Transverse colon (tissue), 4 donors: ENCODE results near the gene GTF2A1L. TPM values are rescaled to one million over a fixed set of nuclear protein-coding genes. Genes with fewer than 3 reads are reported as not detected.
"Not testable (repeated sequence)": the region's sequence is repeated elsewhere in the genome, so short reads cannot be mapped to it uniquely, and the experiment has no call there.

Experiments
- DNase-seq: peaks from one replicate; pipeline ENCODE4 v3.0.0-alpha.2; 2019
- H3K27ac ChIP-seq, 4 donors: fragments of 200-600 bp; sonication (generic); 2 replicates each; pipeline ENCODE4 v1.5.1; 2016 to 2018; ENCODE audit warnings: inconsistent platforms in 4 of 4
- H3K27me3 ChIP-seq: fragments of 200-600 bp; sonication (generic); 2 replicates; pipeline ENCODE4 v1.5.1; 2017; ENCODE audit warnings: inconsistent platforms
- H3K36me3 ChIP-seq, 4 donors: fragments of 200-600 bp; sonication (generic); 2 replicates each; pipeline ENCODE4 v1.5.1; 2017 to 2019; ENCODE audit warnings: inconsistent platforms in 4 of 4
- H3K4me1 ChIP-seq, 4 donors: fragments of 200-600 bp; sonication (generic); 2 replicates each; pipeline ENCODE4 v1.5.1; 2017 to 2020; ENCODE audit warnings: inconsistent platforms in 4 of 4
- H3K4me3 ChIP-seq, 4 donors: fragments of 200-600 bp; sonication (generic); 1 replicate in 1 of 4; 2 replicates in 3 of 4; pipeline versions ENCODE4 v1.5.1 to v1.6.1; 2017 to 2019; ENCODE audit warnings: inconsistent platforms in 4 of 4
- H3K9me3 ChIP-seq, 2 donors: fragments of 200-600 bp; sonication (generic); 2 replicates each; pipeline ENCODE4 v1.5.1; 2017 to 2019; ENCODE audit warnings: inconsistent platforms in 2 of 2
- EP300 ChIP-seq: sonication (generic); formaldehyde crosslinking; IDR thresholded peaks from one replicate; pipeline ENCODE4 v1.6.1; 2017; ENCODE audit warnings: antibody characterized with exemption, low read depth
- POLR2A ChIP-seq: fragments of 450-650 bp; IDR thresholded peaks from one replicate; pipeline ENCODE4 v1.6.1; 2016; ENCODE audit warnings: antibody characterized with exemption, mild to moderate bottlenecking, moderate library complexity
- POLR2AphosphoS5 ChIP-seq, 3 donors: sonication (generic); formaldehyde crosslinking; IDR thresholded peaks; one replicate each; pipeline ENCODE4 v1.6.1; 2016; ENCODE audit warnings: antibody characterized with exemption in 3 of 3
- WGBS, 2 donors: methylation state at CpG; one replicate each; pipeline ENCODE4 v1.1.5; 2018; ENCODE audit warnings: low coverage in 1 of 2; 5-methylcytosine and 5-hydroxymethylcytosine counted together
- in situ Hi-C, 4 donors: fragments of 200-750 bp; cut with MboI; loops; one replicate each; pipeline versions ENCODE4 v1.15.0 to v1.15.1; 2017; ENCODE audit warnings: low sequenced_read_pairs in 3 of 4, low pct_ligation_motif_present in 1 of 4, low pct_unique_long_range_greater_than_20kb in 1 of 4
- intact Hi-C: fragments of 100-400 bp; cut with DNase I; formaldehyde crosslinking; loops from one replicate; pipeline ENCODE4 v1.15.1; 2023; ENCODE audit warnings: low total_unique reads
- total RNA-seq, 4 donors: library from RNA; depleted of rRNA; stranded (reverse); fragments of >200 nt; gene quantifications; one replicate each; pipeline ENCODE4 v1.1.0, GENCODE V29; 2016
- TF ChIP-seq, protein P1 (sequence below), 5 experiments: fragments of 200-600 bp in 3 of 5; fragments of 450-650 bp in 2 of 5; sonication (generic) in 3 of 5; IDR thresholded peaks; 1 replicate in 2 of 5; 2 replicates in 3 of 5; pipeline ENCODE4 v1.5.1; 2016 to 2017; ENCODE audit warnings: antibody characterized with exemption in 5 of 5, inconsistent platforms in 3 of 5, mild to moderate bottlenecking in 2 of 5, moderate library complexity in 1 of 5

Gene GTF2A1L
- total RNA-seq, 4 donors from 2014 or later = 1.6 to 15.2 (median 9.2) TPM; not detected in 1

DNA sequence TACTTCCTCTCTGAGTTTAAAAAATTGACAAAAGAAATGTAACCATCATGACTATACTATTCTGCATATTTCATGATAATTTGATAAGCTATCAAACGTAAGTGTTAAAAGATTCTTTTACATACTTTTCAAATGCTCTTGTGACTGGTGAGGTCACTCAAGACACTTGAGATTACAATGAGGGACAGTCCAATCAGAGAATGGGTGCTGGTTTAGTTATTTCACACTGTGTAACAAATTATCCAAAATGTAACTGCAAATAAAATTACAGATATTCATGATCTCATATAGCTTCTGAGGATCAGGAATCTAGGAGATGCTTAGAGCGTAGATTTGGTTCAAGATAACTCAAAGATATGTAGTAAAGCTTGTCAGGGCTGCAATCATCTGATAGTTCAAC, 4.4 kb upstream of the GTF2A1L start:
- no peak overlapping the region for H3K27ac ChIP-seq
- 73 to 83% methylated on average over 1 to 2 of the region's 2 CpGs for WGBS, 2 donors
- TF ChIP-seq, protein P1, sequence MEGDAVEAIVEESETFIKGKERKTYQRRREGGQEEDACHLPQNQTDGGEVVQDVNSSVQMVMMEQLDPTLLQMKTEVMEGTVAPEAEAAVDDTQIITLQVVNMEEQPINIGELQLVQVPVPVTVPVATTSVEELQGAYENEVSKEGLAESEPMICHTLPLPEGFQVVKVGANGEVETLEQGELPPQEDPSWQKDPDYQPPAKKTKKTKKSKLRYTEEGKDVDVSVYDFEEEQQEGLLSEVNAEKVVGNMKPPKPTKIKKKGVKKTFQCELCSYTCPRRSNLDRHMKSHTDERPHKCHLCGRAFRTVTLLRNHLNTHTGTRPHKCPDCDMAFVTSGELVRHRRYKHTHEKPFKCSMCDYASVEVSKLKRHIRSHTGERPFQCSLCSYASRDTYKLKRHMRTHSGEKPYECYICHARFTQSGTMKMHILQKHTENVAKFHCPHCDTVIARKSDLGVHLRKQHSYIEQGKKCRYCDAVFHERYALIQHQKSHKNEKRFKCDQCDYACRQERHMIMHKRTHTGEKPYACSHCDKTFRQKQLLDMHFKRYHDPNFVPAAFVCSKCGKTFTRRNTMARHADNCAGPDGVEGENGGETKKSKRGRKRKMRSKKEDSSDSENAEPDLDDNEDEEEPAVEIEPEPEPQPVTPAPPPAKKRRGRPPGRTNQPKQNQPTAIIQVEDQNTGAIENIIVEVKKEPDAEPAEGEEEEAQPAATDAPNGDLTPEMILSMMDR (IDR thresholded peaks at IDR 0.05) = no peak
- TF ChIP-seq POLR2A (no peak), POLR2AphosphoS5 (IDR thresholded peaks at IDR 0.05) (no peak), EP300 (no peak)
- no peak for DNase-seq
- no peaks in the 10 kb centered on the region for H3K9me3 ChIP-seq
- intact Hi-C loops = no loop called here
- H3K4me3 ChIP-seq = no peak overlapping the region
- no peaks in the 10 kb centered on the region for H3K4me1 ChIP-seq
- no peaks in the 10 kb centered on the region for H3K36me3 ChIP-seq
- no peaks in the 10 kb centered on the region for H3K27me3 ChIP-seq
- in situ Hi-C loops = no loop called here

DNA sequence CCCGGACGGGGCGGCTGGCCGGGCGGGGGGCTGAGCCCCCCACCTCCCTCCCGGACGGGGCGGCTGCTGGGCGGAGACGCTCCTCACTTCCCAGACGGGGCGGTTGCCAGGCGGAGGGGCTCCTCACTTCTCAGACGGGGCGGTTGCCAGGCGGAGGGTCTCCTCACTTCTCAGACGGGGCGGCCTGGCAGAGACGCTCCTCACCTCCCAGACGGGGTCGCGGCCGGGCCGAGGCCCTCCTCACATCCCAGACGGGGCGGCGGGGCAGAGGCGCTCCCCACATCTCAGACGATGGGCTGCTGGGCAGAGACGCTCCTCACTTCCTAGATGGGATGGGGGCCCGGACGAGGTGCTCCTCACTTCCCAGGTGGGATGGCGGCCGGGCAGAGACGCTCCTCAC, 3.1 kb upstream of the GTF2A1L start:
- H3K4me3 ChIP-seq, DNase-seq, H3K27ac ChIP-seq, H3K36me3 ChIP-seq, H3K27me3 ChIP-seq, H3K9me3 ChIP-seq, intact Hi-C loops, in situ Hi-C loops, H3K4me1 ChIP-seq: not testable (repeated sequence)
- 100% methylated on average over 2 of the region's 35 CpGs; no CpG with 5 or more reads in 1 of the 2 donors for WGBS, 2 donors

DNA sequence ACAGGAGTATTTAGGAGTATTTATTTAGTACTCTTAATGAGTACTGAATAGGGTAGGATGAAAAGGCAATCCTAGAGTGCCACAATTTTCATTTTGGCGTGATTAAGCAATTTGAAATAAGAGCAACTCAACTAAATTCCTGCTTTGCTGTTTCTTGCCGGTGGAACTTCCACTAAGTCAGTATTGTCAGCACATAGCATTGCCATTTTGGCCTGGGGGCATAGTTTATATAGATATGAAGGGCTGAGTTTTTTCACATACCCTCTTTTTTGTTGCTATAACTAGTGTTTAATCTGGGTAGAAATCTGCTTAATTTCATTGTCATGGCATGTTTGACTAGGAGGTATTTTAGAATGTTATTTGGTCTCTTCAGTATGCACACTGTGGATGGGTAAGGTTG, 1.9 kb downstream of the GTF2A1L start:
- H3K27me3 ChIP-seq = no peaks in the 10 kb centered on the region
- no peaks in the 10 kb centered on the region for H3K4me1 ChIP-seq
- WGBS, 2 donors = 83 to 93% methylated on average over 2 of the region's 2 CpGs
- TF ChIP-seq, protein P1 (IDR thresholded peaks at IDR 0.05) = no peak
- TF ChIP-seq EP300 (no peak), POLR2A (no peak), POLR2AphosphoS5 (IDR thresholded peaks at IDR 0.05) (no peak)
- no peak for DNase-seq
- no peak overlapping the region for H3K27ac ChIP-seq
- no peaks in the 10 kb centered on the region for H3K9me3 ChIP-seq
- H3K4me3 ChIP-seq = no peak overlapping the region
- no peaks in the 10 kb centered on the region for H3K36me3 ChIP-seq
- intact Hi-C loops (no loop called here), in situ Hi-C loops (no loop called here)

DNA sequence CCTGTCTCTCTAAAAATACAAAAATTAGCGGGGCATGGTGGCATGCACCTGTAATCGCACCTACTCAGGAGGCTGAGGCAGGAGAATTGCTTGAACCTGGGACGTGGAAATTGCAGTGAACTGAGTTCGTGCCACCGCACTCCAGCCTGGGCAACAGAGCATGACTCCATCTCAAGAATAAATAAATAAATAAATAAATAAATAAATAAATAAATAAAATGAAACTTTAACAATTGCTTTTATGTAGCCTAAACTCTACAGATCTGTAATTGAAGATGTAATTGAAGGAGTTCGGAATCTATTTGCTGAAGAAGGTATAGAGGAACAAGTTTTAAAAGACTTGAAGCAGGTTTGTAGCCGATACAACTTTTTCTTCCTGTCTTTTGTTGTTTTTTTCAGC, 2.9 kb downstream of the GTF2A1L start:
- intact Hi-C loops (no loop called here), in situ Hi-C loops (no loop called here)
- TF ChIP-seq, protein P1 (IDR thresholded peaks at IDR 0.05) = no peak
- TF ChIP-seq POLR2A (no peak), EP300 (no peak), POLR2AphosphoS5 (IDR thresholded peaks at IDR 0.05) (no peak)
- no peaks in the 10 kb centered on the region for H3K36me3 ChIP-seq
- no peaks in the 10 kb centered on the region for H3K27me3 ChIP-seq
- H3K9me3 ChIP-seq = no peaks in the 10 kb centered on the region
- no peak for DNase-seq
- H3K27ac ChIP-seq = no peak overlapping the region
- no peaks in the 10 kb centered on the region for H3K4me1 ChIP-seq
- WGBS, 2 donors = 91% methylated on average over 5 to 7 of the region's 7 CpGs
- H3K4me3 ChIP-seq = no peak overlapping the region

DNA sequence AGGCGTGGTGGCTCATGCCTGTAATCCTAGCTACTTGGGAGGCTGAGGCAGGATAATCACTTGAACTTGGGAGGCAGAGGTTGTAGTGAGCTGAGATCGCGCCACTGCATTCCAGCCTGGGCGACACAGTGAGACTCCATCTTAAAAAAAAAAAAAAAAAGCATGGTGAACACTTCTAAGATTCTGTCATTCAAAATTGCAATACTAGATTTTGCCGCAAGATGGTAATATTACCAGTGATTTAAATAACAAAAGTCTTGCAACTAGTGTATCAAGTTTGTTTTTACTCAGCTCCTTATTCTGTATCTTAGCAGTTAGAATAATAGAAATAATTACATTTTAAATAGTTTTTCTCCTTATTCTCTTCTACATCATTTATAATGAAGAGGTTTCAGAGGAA, 5.0 kb downstream of the GTF2A1L start:
- H3K27ac ChIP-seq, H3K9me3 ChIP-seq, DNase-seq, H3K4me1 ChIP-seq, H3K4me3 ChIP-seq, H3K27me3 ChIP-seq, in situ Hi-C loops, intact Hi-C loops, H3K36me3 ChIP-seq: not testable (repeated sequence)
- WGBS, 2 donors = 44 to 88% methylated on average over 1 to 5 of the region's 5 CpGs
